Osteocyte (in vitro differentiated cells): ENCODE data around the gene CACFD1. TPM values are rescaled to one million over a fixed set of nuclear protein-coding genes. Genes with fewer than 3 reads are reported as not detected.
"Not testable (repeated sequence)": the region's sequence is repeated elsewhere in the genome, so short reads cannot be mapped to it uniquely, and the experiment has no call there.

Source experiments
- DNase-seq: peaks from one replicate; pipeline ENCODE4 v3.0.0; 2021; ENCODE audit warnings: mixed read lengths; ENCODE audit not compliant: unreplicated experiment; ENCODE audit errors: extremely low spot score
- H3K27ac Mint-ChIP-seq: one replicate; pipeline ENCODE4 v1.8.0; 2021; ENCODE audit warnings: mild to moderate bottlenecking, mixed read lengths; ENCODE audit not compliant: unreplicated experiment
- H3K27me3 Mint-ChIP-seq: one replicate; pipeline ENCODE4 v1.8.0; 2021; ENCODE audit warnings: mixed read lengths; ENCODE audit not compliant: unreplicated experiment
- H3K36me3 Mint-ChIP-seq: one replicate; pipeline ENCODE4 v1.8.0; 2021; ENCODE audit warnings: mixed read lengths; ENCODE audit not compliant: unreplicated experiment
- H3K4me1 Mint-ChIP-seq: one replicate; pipeline ENCODE4 v1.8.0; 2021; ENCODE audit warnings: mixed read lengths; ENCODE audit not compliant: unreplicated experiment
- H3K4me3 Mint-ChIP-seq: one replicate; pipeline ENCODE4 v1.8.0; 2021; ENCODE audit warnings: mild to moderate bottlenecking, moderate library complexity, mixed read lengths; ENCODE audit not compliant: unreplicated experiment
- H3K9me3 Mint-ChIP-seq: one replicate; pipeline ENCODE4 v1.8.0; 2021; ENCODE audit warnings: mixed read lengths; ENCODE audit not compliant: unreplicated experiment
- total RNA-seq: library from RNA; stranded (reverse); gene quantifications from 2 replicates; pipeline ENCODE4 v1.2.1, GENCODE V29; 2021
- TF ChIP-seq, protein P1 (sequence below): fragments of 200-600 bp; sonication (generic); IDR thresholded peaks from 2 replicates; pipeline ENCODE4 v1.5.0; 2021; ENCODE audit warnings: antibody characterized with exemption, mild to moderate bottlenecking, moderate library complexity

Gene CACFD1
- total RNA-seq, 1 donor from 2014 or later: 29.3 TPM

DNA sequence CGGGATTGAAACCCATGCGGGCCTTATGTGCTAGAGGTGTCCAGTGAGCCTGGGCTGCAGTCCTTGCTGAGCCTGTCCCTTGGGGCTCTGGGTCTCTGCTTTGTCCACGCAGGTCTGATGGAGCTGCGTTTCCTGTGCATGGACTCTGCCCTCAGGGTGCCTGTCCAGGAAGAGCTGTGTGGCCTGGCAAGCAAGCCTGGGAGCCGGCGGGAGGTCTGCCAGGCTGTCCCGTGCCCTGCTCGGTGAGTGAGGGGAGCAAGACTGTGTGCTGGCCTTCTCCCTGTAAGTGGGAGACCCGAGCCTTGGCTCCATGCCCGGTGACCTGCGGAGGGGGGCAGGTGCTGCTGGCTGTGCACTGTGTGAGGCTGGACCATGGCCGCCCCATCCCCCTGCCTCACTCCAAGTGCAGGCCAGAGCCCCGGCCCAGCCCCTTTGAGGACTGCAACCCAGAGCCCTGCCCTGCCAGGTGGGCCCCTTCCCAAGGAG is 11.2 kb upstream of the CACFD1 start:
- Mint-ChIP-seq H3K36me3 (no peaks in the 10 kb centered on the region), H3K27ac (no peak overlapping the region), H3K9me3 (no peaks in the 10 kb centered on the region), H3K27me3 (peaks cover 22% of the 10 kb centered on the region), H3K4me1 (no peaks in the 10 kb centered on the region), H3K4me3 (no peak overlapping the region)
- DNase-seq: no peak
- TF ChIP-seq, protein P1, sequence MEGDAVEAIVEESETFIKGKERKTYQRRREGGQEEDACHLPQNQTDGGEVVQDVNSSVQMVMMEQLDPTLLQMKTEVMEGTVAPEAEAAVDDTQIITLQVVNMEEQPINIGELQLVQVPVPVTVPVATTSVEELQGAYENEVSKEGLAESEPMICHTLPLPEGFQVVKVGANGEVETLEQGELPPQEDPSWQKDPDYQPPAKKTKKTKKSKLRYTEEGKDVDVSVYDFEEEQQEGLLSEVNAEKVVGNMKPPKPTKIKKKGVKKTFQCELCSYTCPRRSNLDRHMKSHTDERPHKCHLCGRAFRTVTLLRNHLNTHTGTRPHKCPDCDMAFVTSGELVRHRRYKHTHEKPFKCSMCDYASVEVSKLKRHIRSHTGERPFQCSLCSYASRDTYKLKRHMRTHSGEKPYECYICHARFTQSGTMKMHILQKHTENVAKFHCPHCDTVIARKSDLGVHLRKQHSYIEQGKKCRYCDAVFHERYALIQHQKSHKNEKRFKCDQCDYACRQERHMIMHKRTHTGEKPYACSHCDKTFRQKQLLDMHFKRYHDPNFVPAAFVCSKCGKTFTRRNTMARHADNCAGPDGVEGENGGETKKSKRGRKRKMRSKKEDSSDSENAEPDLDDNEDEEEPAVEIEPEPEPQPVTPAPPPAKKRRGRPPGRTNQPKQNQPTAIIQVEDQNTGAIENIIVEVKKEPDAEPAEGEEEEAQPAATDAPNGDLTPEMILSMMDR: no peak

DNA sequence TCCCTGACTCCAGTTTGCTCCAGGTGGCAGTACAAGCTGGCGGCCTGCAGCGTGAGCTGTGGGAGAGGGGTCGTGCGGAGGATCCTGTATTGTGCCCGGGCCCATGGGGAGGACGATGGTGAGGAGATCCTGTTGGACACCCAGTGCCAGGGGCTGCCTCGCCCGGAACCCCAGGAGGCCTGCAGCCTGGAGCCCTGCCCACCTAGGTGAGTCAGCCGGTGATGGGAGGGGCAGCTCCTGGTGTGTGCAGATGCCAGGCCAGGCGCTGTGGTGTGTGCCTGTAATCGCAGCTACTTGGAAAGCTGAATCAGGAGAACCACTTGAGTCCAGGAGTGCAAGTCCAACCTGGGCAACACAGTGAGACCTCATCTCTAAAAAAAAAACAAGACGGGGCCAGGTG is 10.0 kb upstream of the CACFD1 start:
- Mint-ChIP-seq H3K4me3 (no peak overlapping the region), H3K27ac (no peak overlapping the region), H3K36me3 (no peaks in the 10 kb centered on the region), H3K4me1 (no peaks in the 10 kb centered on the region), H3K9me3 (no peaks in the 10 kb centered on the region), H3K27me3 (peaks cover 22% of the 10 kb centered on the region)
- TF ChIP-seq, protein P1: no peak
- no peak for DNase-seq

DNA sequence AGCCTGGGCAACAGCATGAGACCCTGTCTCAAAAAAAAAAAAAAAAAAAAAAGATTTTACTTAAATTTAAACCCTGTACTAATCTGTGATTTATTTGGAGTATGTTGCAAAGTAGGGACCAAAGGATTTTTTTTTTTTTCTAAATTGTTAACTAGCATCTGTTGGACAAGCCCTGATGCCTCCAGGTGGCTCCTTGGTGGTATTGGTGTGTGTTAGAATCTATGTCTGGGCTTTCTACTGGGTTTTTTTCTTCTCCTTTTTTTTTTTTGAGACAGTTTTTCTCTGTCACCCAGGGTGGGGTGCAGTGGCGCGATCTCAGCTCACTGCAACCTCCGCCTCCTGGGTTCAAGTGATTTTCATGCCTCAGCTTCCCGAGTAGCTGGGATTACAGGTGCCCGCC is 7.9 kb upstream of the CACFD1 start:
- not testable (repeated sequence) for H3K27ac Mint-ChIP-seq, DNase-seq, H3K4me3 Mint-ChIP-seq, H3K4me1 Mint-ChIP-seq, H3K27me3 Mint-ChIP-seq, H3K36me3 Mint-ChIP-seq, H3K9me3 Mint-ChIP-seq

DNA sequence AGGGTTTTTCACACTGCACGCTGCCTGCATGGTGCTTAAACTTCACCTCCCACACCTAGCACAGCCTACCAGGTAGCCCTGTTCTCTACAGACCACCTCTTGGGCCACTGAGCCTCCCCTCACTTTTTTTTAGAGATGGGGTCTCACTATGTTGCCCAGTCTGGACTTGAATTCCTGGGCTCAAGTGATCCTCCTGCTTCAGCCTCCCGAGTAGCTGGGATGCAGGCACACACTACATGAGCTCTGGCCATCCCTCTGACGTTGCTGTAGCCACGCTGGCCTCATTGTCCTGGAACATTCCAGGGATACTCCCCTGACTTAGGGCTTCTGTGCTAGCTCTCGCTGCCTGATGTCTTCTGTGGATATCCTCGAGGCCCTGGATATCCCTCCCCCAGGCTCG is 7.2 kb upstream of the CACFD1 start:
- Mint-ChIP-seq H3K27ac (no peak overlapping the region), H3K9me3 (no peaks in the 10 kb centered on the region), H3K4me1 (no peaks in the 10 kb centered on the region), H3K27me3 (peaks cover 2% of the 10 kb centered on the region), H3K4me3 (no peak overlapping the region), H3K36me3 (no peaks in the 10 kb centered on the region)
- no peak for DNase-seq
- TF ChIP-seq, protein P1: no peak

DNA sequence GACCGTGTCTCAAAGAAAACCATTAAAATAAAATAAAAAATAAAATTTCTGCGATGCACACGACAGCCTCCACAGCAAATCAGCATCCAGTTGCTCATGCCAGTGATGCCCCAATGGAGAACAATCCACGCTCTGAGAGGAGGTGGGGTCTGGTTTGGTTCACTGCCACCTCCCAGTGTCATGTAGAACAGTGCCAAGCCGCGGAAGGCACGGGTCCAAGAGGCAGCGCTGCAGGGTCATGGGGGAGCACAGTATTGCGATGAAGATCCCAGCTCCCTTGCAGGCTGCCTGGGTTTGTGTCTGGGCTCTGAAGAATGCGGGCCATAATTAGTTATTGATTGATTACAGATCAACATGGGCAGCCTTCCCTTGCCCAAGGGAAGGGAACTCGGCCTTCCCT is 6.1 kb upstream of the CACFD1 start:
- H3K4me1 Mint-ChIP-seq: no peaks in the 10 kb centered on the region
- no peaks in the 10 kb centered on the region for H3K27me3 Mint-ChIP-seq
- DNase-seq: no peak
- H3K27ac Mint-ChIP-seq: no peak overlapping the region
- no peak overlapping the region for H3K4me3 Mint-ChIP-seq
- H3K36me3 Mint-ChIP-seq: no peaks in the 10 kb centered on the region
- H3K9me3 Mint-ChIP-seq: no peaks in the 10 kb centered on the region
- TF ChIP-seq, protein P1: no peak

DNA sequence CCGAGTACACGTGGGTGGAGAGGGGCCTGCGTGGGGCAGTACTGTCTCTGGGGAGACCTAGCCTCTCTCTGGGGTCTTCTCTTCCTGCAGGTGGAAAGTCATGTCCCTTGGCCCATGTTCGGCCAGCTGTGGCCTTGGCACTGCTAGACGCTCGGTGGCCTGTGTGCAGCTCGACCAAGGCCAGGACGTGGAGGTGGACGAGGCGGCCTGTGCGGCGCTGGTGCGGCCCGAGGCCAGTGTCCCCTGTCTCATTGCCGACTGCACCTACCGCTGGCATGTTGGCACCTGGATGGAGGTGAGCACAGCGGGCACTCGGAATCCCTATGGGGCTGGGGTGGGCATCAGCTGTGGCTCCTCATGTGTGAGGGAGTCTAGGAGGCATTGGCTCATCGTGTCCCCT is 5.5 kb upstream of the CACFD1 start:
- peaks cover 3% of the 10 kb centered on the region for H3K4me1 Mint-ChIP-seq
- H3K27ac Mint-ChIP-seq: no peak overlapping the region

More for the DNA sequence above, 5.5 kb upstream of the CACFD1 start:
- TF ChIP-seq, protein P1: no peak
- H3K36me3 Mint-ChIP-seq: no peaks in the 10 kb centered on the region
- no peaks in the 10 kb centered on the region for H3K9me3 Mint-ChIP-seq
- no peaks in the 10 kb centered on the region for H3K27me3 Mint-ChIP-seq
- no peak overlapping the region for H3K4me3 Mint-ChIP-seq
- no peak for DNase-seq
